ENCODE results near the gene ARV1.

ARV1 gene

DNA sequence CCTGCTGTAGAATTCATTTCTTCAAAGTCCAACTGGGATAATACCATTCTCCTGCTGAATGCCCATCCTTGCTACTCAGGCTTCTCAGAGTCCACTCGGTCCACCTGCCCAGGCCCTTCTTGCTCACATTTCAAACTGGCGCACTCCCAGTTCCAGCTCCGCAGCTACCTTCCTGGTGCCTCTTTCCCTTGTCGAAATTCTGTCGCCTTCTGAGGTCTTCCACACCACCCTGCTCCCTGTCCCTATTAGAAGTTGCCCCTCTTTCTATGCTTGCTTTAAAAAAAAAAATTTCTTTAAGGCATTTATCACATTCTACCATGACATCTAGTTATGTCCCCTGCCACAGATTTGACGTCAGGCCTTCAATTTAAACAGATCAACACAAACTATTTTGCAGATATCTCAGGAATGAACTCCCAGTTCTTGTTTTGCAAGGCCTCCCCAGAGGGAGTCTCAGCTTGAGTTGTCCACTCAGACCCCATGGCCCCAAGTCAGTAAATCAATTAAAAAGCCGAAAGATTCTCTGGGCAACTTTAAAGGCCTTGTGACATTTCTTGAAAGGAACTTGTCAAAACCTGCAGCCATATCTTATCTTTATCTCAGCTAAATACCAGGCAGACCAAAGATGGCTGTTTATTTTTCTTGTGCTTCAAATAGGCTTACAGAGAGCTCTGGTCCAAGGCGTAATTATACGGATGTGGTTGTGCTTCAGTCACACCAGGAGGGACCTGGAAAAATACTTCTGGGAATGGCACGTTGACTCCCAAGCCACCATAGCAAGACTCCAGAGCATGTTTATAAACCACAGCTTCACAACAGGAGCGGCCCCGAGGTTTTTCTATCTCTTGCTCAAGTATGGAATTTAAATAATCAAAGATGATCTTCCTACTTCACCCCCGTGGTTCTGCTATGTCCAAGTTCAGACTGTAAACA, 59.0 kb downstream of the ARV1 start:
- no peaks in the 10 kb centered on the region for H3K9me3 ChIP-seq (ENCODE audit: insufficient read depth, low read length)
- H3K4me2 ChIP-seq (ENCODE audit: low read length) = no peak overlapping the region
- no peak overlapping the region for H3K9ac ChIP-seq (ENCODE audit: low read length)
- peaks cover 47% of the 10 kb centered on the region for H3K79me2 ChIP-seq (ENCODE audit: low read length)
- H3K27me3 ChIP-seq (ENCODE audit: low read depth, low read length) = peaks cover 16% of the 10 kb centered on the region
- peaks cover 3% of the 10 kb centered on the region for H3K36me3 ChIP-seq (replicated peaks; ENCODE audit: low read depth, low read length)
- no peak for TF ChIP-seq EZH2phosphoT487 (IDR thresholded peaks at IDR 0.05; ENCODE audit: low read depth)
- TF ChIP-seq, protein P1, sequence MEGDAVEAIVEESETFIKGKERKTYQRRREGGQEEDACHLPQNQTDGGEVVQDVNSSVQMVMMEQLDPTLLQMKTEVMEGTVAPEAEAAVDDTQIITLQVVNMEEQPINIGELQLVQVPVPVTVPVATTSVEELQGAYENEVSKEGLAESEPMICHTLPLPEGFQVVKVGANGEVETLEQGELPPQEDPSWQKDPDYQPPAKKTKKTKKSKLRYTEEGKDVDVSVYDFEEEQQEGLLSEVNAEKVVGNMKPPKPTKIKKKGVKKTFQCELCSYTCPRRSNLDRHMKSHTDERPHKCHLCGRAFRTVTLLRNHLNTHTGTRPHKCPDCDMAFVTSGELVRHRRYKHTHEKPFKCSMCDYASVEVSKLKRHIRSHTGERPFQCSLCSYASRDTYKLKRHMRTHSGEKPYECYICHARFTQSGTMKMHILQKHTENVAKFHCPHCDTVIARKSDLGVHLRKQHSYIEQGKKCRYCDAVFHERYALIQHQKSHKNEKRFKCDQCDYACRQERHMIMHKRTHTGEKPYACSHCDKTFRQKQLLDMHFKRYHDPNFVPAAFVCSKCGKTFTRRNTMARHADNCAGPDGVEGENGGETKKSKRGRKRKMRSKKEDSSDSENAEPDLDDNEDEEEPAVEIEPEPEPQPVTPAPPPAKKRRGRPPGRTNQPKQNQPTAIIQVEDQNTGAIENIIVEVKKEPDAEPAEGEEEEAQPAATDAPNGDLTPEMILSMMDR (IDR thresholded peaks at IDR 0.05; ENCODE audit: low read depth, low read length) = no peak
- H4K20me1 ChIP-seq (ENCODE audit: insufficient read depth, low read length) = peaks cover 29% of the 10 kb centered on the region
- H2AFZ ChIP-seq (ENCODE audit: low read depth, low read length) = no peak overlapping the region
- no peak overlapping the region for H3K27ac ChIP-seq (ENCODE audit: low read length)
- H3K4me1 ChIP-seq (ENCODE audit: low read length) = peaks cover 16% of the 10 kb centered on the region
- no peak overlapping the region for H3K4me3 ChIP-seq (ENCODE audit: low read length)

DNA sequence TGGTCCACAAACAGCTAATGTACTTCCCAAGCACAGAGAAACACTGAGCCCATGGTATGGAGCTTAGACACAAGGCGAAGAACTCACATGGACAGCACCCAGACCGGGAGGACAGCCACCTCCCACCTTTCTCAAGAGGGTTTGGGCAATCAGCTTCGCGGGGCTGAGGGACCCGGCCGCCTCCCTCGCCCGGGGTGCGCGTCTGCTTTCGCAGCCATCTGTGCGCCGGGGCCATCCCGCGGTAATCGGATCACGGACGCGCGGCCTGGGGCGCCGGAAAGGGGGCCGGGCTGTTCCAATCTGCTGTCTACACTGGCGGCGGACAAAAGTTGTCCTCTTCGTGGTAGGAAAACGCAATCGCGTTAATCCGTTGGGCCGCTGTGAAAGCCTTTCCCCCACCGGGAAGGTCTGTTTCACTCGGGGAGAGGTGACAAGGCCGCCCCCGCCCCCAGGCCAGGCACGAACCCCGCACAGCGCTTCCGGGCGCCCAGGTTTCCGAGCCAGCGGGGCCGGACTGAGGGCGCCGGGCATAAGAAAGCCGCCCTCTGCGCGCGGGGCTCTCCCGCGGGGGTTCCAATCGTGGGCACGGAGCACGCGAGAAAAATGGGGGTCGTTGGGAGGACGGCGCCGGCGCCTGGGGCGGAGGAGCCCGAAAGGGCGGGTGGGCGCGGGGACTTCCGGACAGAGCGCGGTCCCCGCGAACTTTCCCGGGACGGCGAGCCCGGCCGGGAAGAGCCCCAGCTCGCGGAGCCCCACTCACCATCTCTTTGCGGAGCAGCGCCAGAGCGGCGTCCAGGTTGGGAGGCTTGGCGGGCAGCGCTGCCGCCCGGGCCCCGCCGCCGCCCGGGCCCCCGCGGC, 60.5 kb downstream of the ARV1 start:
- H3K79me2 ChIP-seq (ENCODE audit: low read length) = peaks cover 39% of the 10 kb centered on the region

DNA sequence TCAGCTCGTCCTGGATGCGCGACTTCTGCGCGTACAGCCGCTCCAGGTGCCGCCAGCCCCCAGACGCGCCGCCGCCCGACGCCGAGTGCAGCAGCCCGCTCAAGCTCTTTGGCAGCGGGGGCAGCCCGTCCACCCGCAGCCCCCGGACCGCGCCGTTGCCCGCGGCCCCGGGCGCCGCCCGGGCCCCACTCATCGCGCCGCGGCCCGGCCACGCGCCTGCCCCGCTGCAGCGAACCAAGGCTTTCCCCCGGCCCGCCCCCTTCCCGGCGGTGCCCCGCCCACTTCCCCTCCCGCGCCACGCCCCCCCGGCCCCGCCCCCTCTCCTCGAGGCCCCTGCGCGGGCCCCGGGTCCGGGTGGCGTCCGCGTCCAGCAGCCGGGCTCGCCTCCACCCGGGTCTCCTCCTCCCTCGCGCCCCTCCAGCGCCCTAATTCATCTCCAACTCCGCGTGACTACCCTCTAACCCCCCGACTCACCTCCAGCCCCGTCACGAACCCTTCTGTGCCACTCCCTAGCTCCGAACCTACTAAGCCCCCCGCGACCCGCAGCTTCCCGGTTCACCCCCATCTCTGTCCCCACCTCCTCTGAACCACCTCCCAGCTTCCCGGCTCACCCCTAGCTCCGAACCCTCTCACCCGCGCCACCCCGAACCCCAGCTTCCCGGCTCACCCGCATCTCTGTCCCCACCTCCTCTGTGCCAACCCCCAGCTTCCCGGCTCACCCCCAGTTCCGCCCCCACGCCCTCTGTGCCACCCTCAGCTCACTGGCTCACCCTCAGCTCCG, 61.3 kb downstream of the ARV1 start, which contains the start of gene FAM89A:
TSS of gene FAM89A (minus strand) at position 236 of the 781 bp plus-strand sequence. CDS start at position 193, 43 bp downstream.
- peaks cover 36% of the 10 kb centered on the region for H3K79me2 ChIP-seq (ENCODE audit: low read length)
- H3K9ac ChIP-seq (ENCODE audit: low read length) = peak within 1 kb of the TSS; percentile 86
- peaks cover 3% of the 10 kb centered on the region for H3K36me3 ChIP-seq (replicated peaks; ENCODE audit: low read depth, low read length)
- peak within 1 kb of the TSS; percentile 1; the same call in 1 of the 2 replicates for H3K27ac ChIP-seq (ENCODE audit: low read length)
- TF ChIP-seq EZH2phosphoT487 (IDR thresholded peaks at IDR 0.05; ENCODE audit: low read depth) = no peak
- TF ChIP-seq, protein P1 (IDR thresholded peaks at IDR 0.05; ENCODE audit: low read depth, low read length) = no peak
- H3K4me2 ChIP-seq (ENCODE audit: low read length) = peak within 1 kb of the TSS; percentile 97
- peaks cover 26% of the 10 kb centered on the region for H3K27me3 ChIP-seq (ENCODE audit: low read depth, low read length)
- peak within 1 kb of the TSS; percentile 88 for H3K4me3 ChIP-seq (ENCODE audit: low read length)
- H4K20me1 ChIP-seq (ENCODE audit: insufficient read depth, low read length) = peaks cover 21% of the 10 kb centered on the region
- H3K4me1 ChIP-seq (ENCODE audit: low read length) = peaks cover 16% of the 10 kb centered on the region
- peak within 1 kb of the TSS; percentile 99 for H2AFZ ChIP-seq (ENCODE audit: low read depth, low read length)
- H3K9me3 ChIP-seq (ENCODE audit: insufficient read depth, low read length) = no peaks in the 10 kb centered on the region; the same call in 1 of the 2 replicates

More for the DNA sequence above, 60.5 kb downstream of the ARV1 start:
- Histone ChIP-seq H3K9ac (ENCODE audit: low read length) (peak overlapping the region; percentile 75), H4K20me1 (ENCODE audit: insufficient read depth, low read length) (peaks cover 24% of the 10 kb centered on the region), H3K4me2 (ENCODE audit: low read length) (peak overlapping the region; percentile 97), H2AFZ (ENCODE audit: low read depth, low read length) (peak overlapping the region; percentile 50; the same call in 1 of the 2 replicates), H3K27ac (ENCODE audit: low read length) (peak overlapping the region; percentile 1; the same call in 1 of the 2 replicates), H3K36me3 (replicated peaks; ENCODE audit: low read depth, low read length) (peaks cover 3% of the 10 kb centered on the region), H3K9me3 (ENCODE audit: insufficient read depth, low read length) (no peaks in the 10 kb centered on the region; the same call in 1 of the 2 replicates), H3K4me1 (ENCODE audit: low read length) (peaks cover 16% of the 10 kb centered on the region), H3K4me3 (ENCODE audit: low read length) (peak overlapping the region; percentile 88), H3K27me3 (ENCODE audit: low read depth, low read length) (peaks cover 18% of the 10 kb centered on the region)
- TF ChIP-seq, protein P1 (IDR thresholded peaks at IDR 0.05; ENCODE audit: low read depth, low read length) = no peak
- TF ChIP-seq EZH2phosphoT487 (IDR thresholded peaks at IDR 0.05; ENCODE audit: low read depth) = no peak

All from OCI-LY3 (cell line).